Measurements from ENCODE around the gene STRAP.

Gene STRAP

DNA sequence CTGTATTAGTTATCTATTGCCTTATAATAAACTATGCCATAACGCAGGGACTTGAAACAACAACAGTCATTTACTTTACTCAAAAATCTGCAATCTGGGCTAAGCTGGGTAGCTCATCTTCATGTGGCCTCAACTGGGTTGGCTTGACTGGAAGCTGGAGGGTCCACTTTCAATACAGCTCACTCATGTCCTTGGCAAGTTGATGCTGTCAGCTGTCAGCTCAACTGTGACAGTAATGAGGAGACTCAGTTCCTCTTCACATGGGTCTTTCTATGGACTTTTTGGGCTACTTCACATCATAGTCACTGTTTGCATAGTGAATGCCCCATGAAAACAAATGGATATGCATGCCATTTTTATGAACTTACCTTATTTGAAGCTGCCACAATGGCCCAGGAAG is 33.6 kb upstream of the STRAP start:
- no peak for TF ChIP-seq CTCF (IDR thresholded peaks at IDR 0.05)

GRCh38 chr12:15851045-15851620 is 31.1 kb upstream of the STRAP start:
- no peak for TF ChIP-seq CTCF (IDR thresholded peaks at IDR 0.05)

DNA sequence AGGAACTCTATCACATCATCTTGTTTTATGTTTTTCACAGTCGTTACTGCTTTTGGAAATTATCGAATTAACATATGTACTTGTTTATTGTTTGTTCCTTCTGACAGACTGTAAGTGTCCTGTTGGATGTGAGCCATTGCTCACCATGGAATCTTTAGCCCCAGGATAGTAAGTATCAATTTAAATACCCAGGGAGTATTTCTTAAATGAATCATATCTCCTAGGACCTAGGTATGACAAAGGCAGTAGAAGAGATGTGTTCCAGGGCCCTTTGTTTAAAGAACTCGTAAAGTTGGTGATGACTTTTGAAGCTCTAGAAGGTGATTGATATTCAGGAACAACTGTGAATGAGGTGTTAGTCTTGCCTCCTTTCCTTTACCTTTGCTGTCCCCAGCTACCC is 30.3 kb upstream of the STRAP start:
- no peak for TF ChIP-seq CTCF (IDR thresholded peaks at IDR 0.05)

DNA sequence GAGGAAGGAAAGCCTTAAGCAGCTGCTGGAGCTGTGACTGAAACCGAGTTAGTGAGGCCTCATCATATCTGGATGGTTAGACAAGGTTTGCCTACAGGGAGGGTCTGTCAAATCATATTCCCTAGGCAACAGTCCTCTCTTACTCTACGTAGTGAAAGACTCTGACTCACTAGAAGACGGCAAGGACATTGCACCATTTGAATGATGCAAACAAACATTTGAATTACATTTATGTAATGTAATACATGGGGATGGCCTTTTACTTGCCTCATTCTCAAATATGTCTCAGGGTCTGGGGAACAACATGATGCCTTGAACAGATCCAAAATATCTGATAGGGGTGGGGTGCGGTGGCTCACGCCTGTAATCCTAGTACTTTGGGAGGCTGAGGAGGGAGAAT is 29.8 kb upstream of the STRAP start:
- no peak for TF ChIP-seq CTCF (IDR thresholded peaks at IDR 0.05)

DNA sequence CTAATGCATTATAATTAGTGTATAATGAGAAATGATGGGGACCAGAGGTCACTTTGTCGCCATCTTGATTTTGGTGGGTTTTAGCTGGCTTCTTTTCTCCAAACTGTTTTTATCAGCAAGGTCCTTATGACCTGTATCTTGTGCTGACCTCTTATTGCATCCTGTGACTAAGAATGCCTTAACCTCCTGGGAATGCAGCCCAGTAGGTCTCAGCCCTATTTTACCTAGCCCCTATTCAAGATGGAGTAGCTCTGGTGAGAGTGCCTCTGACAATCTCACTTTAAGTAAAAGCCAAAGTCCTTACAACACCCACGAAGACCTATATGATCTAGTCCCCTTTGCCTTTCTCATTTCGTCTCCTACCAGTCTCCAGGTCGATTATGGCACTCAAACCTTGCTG is 28.3 kb upstream of the STRAP start:
- TF ChIP-seq CTCF (IDR thresholded peaks at IDR 0.05) = no peak

DNA sequence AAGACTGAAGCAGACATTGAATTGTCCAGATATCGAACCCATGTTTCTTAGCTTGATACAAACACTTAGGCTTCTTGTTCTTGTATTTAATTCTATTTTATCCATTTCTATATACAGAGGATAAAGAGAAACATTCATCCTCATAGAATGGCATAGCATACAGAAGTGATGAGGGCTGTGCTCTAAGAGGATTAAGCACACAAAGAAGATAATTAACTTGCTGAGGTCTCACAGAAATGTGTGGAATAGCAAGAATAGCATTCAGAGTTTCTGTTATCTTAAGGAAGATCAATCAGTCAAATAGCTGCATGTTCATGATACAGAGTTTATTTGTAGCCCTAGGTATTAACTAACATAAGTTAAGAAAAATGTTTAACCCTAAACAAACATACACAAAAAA is 27.3 kb upstream of the STRAP start:
- TF ChIP-seq CTCF (IDR thresholded peaks at IDR 0.05) = no peak

- TF ChIP-seq CTCF (IDR thresholded peaks at IDR 0.05) = no peak
Observed at GRCh38 chr12:15855646-15856045, 26.5 kb upstream of the STRAP start.

All from LNCAP (cell line).